ENCODE results near the gene WDFY4. TPM values are rescaled to one million over a fixed set of nuclear protein-coding genes. Genes with fewer than 3 reads are reported as not detected.

WDFY4 gene
- total RNA-seq, 1 experiment from 2014 or later = 0.22 TPM

GRCh38 chr10:48820699-48821098, 136.0 kb downstream of the WDFY4 start (continued):
- TF ChIP-seq ATF3 (IDR thresholded peaks at IDR 0.05) = no peak
- no peak for TF ChIP-seq RAD21 (IDR thresholded peaks at IDR 0.05; ENCODE audit: low read depth)
- no peak for TF ChIP-seq POLR2AphosphoS5 (IDR thresholded peaks at IDR 0.05; ENCODE audit: low read depth, low read length)

GRCh38 chr10:48821111-48821510, 136.4 kb downstream of the WDFY4 start:
- H2AFZ ChIP-seq (ENCODE audit: low read depth, low read length, poor library complexity, severe bottlenecking) = no peak overlapping the region
- DNase-seq (ENCODE audit: low read depth, low spot score) (no peak), ATAC-seq (no peak)
- H3K4me2 ChIP-seq (ENCODE audit: low read length) = no peak overlapping the region
- ChIA-PET CTCF (no interaction called here), RAD21 (ENCODE audit: low non-redundant PET in 1 of 2, low total read pairs in 2 of 2, uncharacterized antibody in 2 of 2, unreplicated experiment in 2 of 2) (no interaction called here), POLR2A (no interaction called here)
- no peaks in the 10 kb centered on the region for H4K20me1 ChIP-seq (ENCODE audit: insufficient read depth)
- BruUV-seq (replicated peaks) = no TSS peak
- no peak overlapping the region for H3K4me3 ChIP-seq (replicated peaks in 1 of 2; ENCODE audit: low read depth in 1 of 2, low read length in 2 of 2)
- peaks cover 40% of the 10 kb centered on the region for H3K27me3 ChIP-seq (ENCODE audit: insufficient read depth, low read length)
- no peaks in the 10 kb centered on the region for H3K9me2 ChIP-seq (ENCODE audit: insufficient read depth)
- TF ChIP-seq ELF1 (IDR thresholded peaks at IDR 0.05; ENCODE audit: borderline replicate concordance, low read depth) = no peak
- no peak for TF ChIP-seq POLR2AphosphoS5 (IDR thresholded peaks at IDR 0.05; ENCODE audit: low read depth, low read length)
- TF ChIP-seq ZNF274 (IDR thresholded peaks at IDR 0.05; ENCODE audit: low read depth, low read length) = no peak
- TF ChIP-seq RAD21 (IDR thresholded peaks at IDR 0.05; ENCODE audit: low read depth) = 0 out of 2 replicates have a peak, but pooled peaks have one; percentile 9
- no peak for TF ChIP-seq POLR2A (IDR thresholded peaks at IDR 0.05; ENCODE audit: borderline replicate concordance, extremely low read depth, insufficient read depth, insufficient read length)
- TF ChIP-seq SIN3A (IDR thresholded peaks at IDR 0.05; ENCODE audit: low read depth) = no peak
- H3K27ac ChIP-seq (ENCODE audit: low read depth, low read length) = no peak overlapping the region
- H3K9me3 ChIP-seq (ENCODE audit: control insufficient read depth in 1 of 2, insufficient read depth in 1 of 2, low read depth in 1 of 2, low read length in 2 of 2) = no peaks in the 10 kb centered on the region
- no peak overlapping the region for H3K9ac ChIP-seq (ENCODE audit: low read length)
- no peaks in the 10 kb centered on the region for H3K36me3 ChIP-seq (ENCODE audit: control insufficient read depth in 1 of 2, insufficient read depth in 2 of 2, low read length in 2 of 2)
- intact Hi-C loops (cut with micrococcal nuclease) = no loop called here
- no peaks in the 10 kb centered on the region for H3K4me1 ChIP-seq (ENCODE audit: control insufficient read depth in 1 of 2, insufficient read depth in 2 of 2, low read length in 2 of 2)
- no peaks in the 10 kb centered on the region for H3K79me2 ChIP-seq (ENCODE audit: insufficient read depth, low read length)

GRCh38 chr10:48821692-48822091, 137.0 kb downstream of the WDFY4 start:
- RAD21 ChIA-PET (ENCODE audit: low non-redundant PET in 1 of 2, low total read pairs in 2 of 2, uncharacterized antibody in 2 of 2, unreplicated experiment in 2 of 2) = no interaction called here
- Histone ChIP-seq H3K4me3 (replicated peaks in 1 of 2; ENCODE audit: low read depth in 1 of 2, low read length in 2 of 2) (no peak overlapping the region), H3K9ac (ENCODE audit: low read length) (no peak overlapping the region), H3K79me2 (ENCODE audit: insufficient read depth, low read length) (no peaks in the 10 kb centered on the region), H3K9me3 (ENCODE audit: control insufficient read depth in 1 of 2, insufficient read depth in 1 of 2, low read depth in 1 of 2, low read length in 2 of 2) (no peaks in the 10 kb centered on the region), H3K27ac (ENCODE audit: low read depth, low read length) (no peak overlapping the region), H3K4me1 (ENCODE audit: control insufficient read depth in 1 of 2, insufficient read depth in 2 of 2, low read length in 2 of 2) (no peaks in the 10 kb centered on the region), H4K20me1 (ENCODE audit: insufficient read depth) (no peaks in the 10 kb centered on the region), H3K9me2 (ENCODE audit: insufficient read depth) (no peaks in the 10 kb centered on the region), H3K27me3 (ENCODE audit: insufficient read depth, low read length) (peaks cover 42% of the 10 kb centered on the region), H3K4me2 (ENCODE audit: low read length) (no peak overlapping the region), H2AFZ (ENCODE audit: low read depth, low read length, poor library complexity, severe bottlenecking) (no peak overlapping the region), H3K36me3 (ENCODE audit: control insufficient read depth in 1 of 2, insufficient read depth in 2 of 2, low read length in 2 of 2) (no peaks in the 10 kb centered on the region)
- no TSS peak for BruUV-seq (replicated peaks)
- TF ChIP-seq ELF1 (IDR thresholded peaks at IDR 0.05; ENCODE audit: borderline replicate concordance, low read depth) = no peak
- no peak for TF ChIP-seq ATF3 (IDR thresholded peaks at IDR 0.05)
- TF ChIP-seq EZH2 (IDR thresholded peaks at IDR 0.05) = no peak
- TF ChIP-seq FOSL1 (IDR thresholded peaks at IDR 0.05; ENCODE audit: low read depth) = no peak
- no peak for TF ChIP-seq RAD21 (IDR thresholded peaks at IDR 0.05; ENCODE audit: low read depth)
- no peak for TF ChIP-seq YY1 (IDR thresholded peaks at IDR 0.05; ENCODE audit: extremely low read depth, insufficient replicate concordance, low read depth, low read length)
- no peak for TF ChIP-seq SRF (IDR thresholded peaks at IDR 0.05; ENCODE audit: low read depth)
- TF ChIP-seq TCF7L2 (IDR thresholded peaks at IDR 0.05; ENCODE audit: borderline replicate concordance, extremely low read depth, insufficient read depth, insufficient read length) = no peak
- TF ChIP-seq EGR1 (IDR thresholded peaks at IDR 0.05; ENCODE audit: low read depth) = no peak
- no peak for TF ChIP-seq JUND (IDR thresholded peaks at IDR 0.05)
- TF ChIP-seq ZFX (IDR thresholded peaks at IDR 0.05) = no peak
- no peak for TF ChIP-seq CEBPB (IDR thresholded peaks at IDR 0.05; ENCODE audit: low read depth)
- TF ChIP-seq SP1 (IDR thresholded peaks at IDR 0.05; ENCODE audit: low read depth) = no peak
- no peak for TF ChIP-seq SIN3A (IDR thresholded peaks at IDR 0.05; ENCODE audit: low read depth)
- TF ChIP-seq MAX (IDR thresholded peaks at IDR 0.05) = no peak
- no peak for TF ChIP-seq CBX3 (IDR thresholded peaks at IDR 0.05; ENCODE audit: low read depth)
- intact Hi-C loops (cut with micrococcal nuclease) = no loop called here
- DNase-seq (ENCODE audit: low read depth, low spot score) (no peak), ATAC-seq (no peak)
- CTCF ChIA-PET = no interaction called here
- POLR2A ChIA-PET = no interaction called here
